AG04449 (cell line): ENCODE data around the gene CDK5RAP2.
"Not testable (repeated sequence)": the region's sequence is repeated elsewhere in the genome, so short reads cannot be mapped to it uniquely, and the experiment has no call there.

Experiments
- CTCF ChIA-PET: fragments of 350-600 bp; formaldehyde crosslinking; extraction: SDS; loops from one replicate; lab custom pipeline; 2021; ENCODE audit warnings: antibody characterized with exemption; lab: Yijun Ruan, JAX
- POLR2A ChIA-PET: fragments of 400-600, 350-600 bp; formaldehyde crosslinking; extraction: SDS; loops from one replicate; lab custom pipeline; 2020; ENCODE audit warnings: antibody characterized with exemption, inconsistent platforms; lab: Yijun Ruan, JAX
- DNase-seq: peaks from one replicate; pipeline ENCODE4 v3.0.0-alpha.2; 2010; ENCODE audit warnings: low read depth, low spot score
- H3K4me3 ChIP-seq: 2 replicates; pipeline ENCODE4 v1.5.1; 2011; ENCODE audit warnings: low read depth, mild to moderate bottlenecking, control low read depth, low read length
- CTCF ChIP-seq: IDR thresholded peaks from one replicate; pipeline ENCODE4 v1.5.1; 2011; ENCODE audit warnings: mild to moderate bottlenecking, moderate library complexity, low read length, control low read depth, inconsistent platforms; ENCODE audit not compliant: insufficient read depth; ENCODE audit errors: missing control alignments

CDK5RAP2 gene

GRCh38 chr9:120536094-120536493, 43.9 kb downstream of the CDK5RAP2 start:
- no peak for DNase-seq
- no peak for TF ChIP-seq CTCF
- H3K4me3 ChIP-seq: no peak overlapping the region
- ChIA-PET POLR2A (no interaction called here), CTCF (interaction anchor here (1.8 kb wide), 1 partner anchor 9 kb away, joined by 4 read pairs; no protein-coding TSS in a partner anchor)

- no peak overlapping the region for H3K4me3 ChIP-seq
- ChIA-PET CTCF (interaction anchor here (1.5 to 1.9 kb wide), 2 partner anchors 14 to 30 kb away, joined by 5 to 6 read pairs; no protein-coding TSS in a partner anchor), POLR2A (no interaction called here)
- TF ChIP-seq CTCF: no peak
- DNase-seq: no peak
Measured at GRCh38 chr9:120534266-120534665, 45.7 kb downstream of the CDK5RAP2 start.

GRCh38 chr9:120532891-120533290, 47.1 kb downstream of the CDK5RAP2 start:
- ChIA-PET CTCF (interaction anchor here (0.6 to 2.7 kb wide), 8 partner anchors 9 to 167 kb away, joined by 3 to 19 read pairs (median 5); no protein-coding TSS in a partner anchor), POLR2A (interaction anchor here (0.7 kb wide), 1 partner anchor 133 kb away, joined by 3 read pairs; no protein-coding TSS in a partner anchor)
- H3K4me3 ChIP-seq: no peak overlapping the region
- DNase-seq: no peak
- no peak for TF ChIP-seq CTCF

GRCh38 chr9:120532475-120532874, 47.5 kb downstream of the CDK5RAP2 start:
- no peak for TF ChIP-seq CTCF
- POLR2A ChIA-PET: interaction anchor here (0.7 kb wide), 1 partner anchor 133 kb away, joined by 3 read pairs; no protein-coding TSS in a partner anchor
- no peak for DNase-seq
- CTCF ChIA-PET: interaction anchor here (0.6 to 2.7 kb wide), 9 partner anchors 8 to 166 kb away, joined by 3 to 19 read pairs (median 5); no protein-coding TSS in a partner anchor
- no peak overlapping the region for H3K4me3 ChIP-seq

- H3K4me3 ChIP-seq: no peak overlapping the region
- peak; percentile 39 for TF ChIP-seq CTCF
- CTCF ChIA-PET: interaction anchor here (0.6 to 2.7 kb wide), 11 partner anchors 8 to 1519 kb away, joined by 3 to 19 read pairs (median 4); no protein-coding TSS in a partner anchor
- POLR2A ChIA-PET: no interaction called here
- no peak for DNase-seq
Measured at GRCh38 chr9:120531683-120532300, 48.2 kb downstream of the CDK5RAP2 start.

- CTCF ChIA-PET: interaction anchor here (1.2 to 1.5 kb wide), 2 partner anchors 10 to 42 kb away, joined by 3 to 8 read pairs; no protein-coding TSS in a partner anchor
- POLR2A ChIA-PET, DNase-seq, H3K4me3 ChIP-seq: not testable (repeated sequence)
Measured at GRCh38 chr9:120530220-120530832, 49.6 kb downstream of the CDK5RAP2 start.
